Neural progenitor cell (in vitro differentiated cells): ENCODE measurements around the gene MAPK8.

Source experiments
- EZH2 ChIP-seq: fragments of 200-600 bp; sonication (generic); IDR thresholded peaks from 2 replicates; pipeline ENCODE4 v1.6.1; 2017; ENCODE audit warnings: antibody characterized with exemption, mild to moderate bottlenecking, moderate library complexity
- EZH2phosphoT487 ChIP-seq: fragments of 200-600 bp; sonication (generic); IDR thresholded peaks from 2 replicates; pipeline ENCODE4 v1.6.1; 2017; ENCODE audit warnings: antibody characterized with exemption
- TF ChIP-seq, protein P1 (sequence below): fragments of 200-600 bp; sonication (generic); IDR thresholded peaks from 2 replicates; pipeline ENCODE4 v1.5.1; 2017; ENCODE audit warnings: antibody characterized with exemption, mild to moderate bottlenecking

DNA sequence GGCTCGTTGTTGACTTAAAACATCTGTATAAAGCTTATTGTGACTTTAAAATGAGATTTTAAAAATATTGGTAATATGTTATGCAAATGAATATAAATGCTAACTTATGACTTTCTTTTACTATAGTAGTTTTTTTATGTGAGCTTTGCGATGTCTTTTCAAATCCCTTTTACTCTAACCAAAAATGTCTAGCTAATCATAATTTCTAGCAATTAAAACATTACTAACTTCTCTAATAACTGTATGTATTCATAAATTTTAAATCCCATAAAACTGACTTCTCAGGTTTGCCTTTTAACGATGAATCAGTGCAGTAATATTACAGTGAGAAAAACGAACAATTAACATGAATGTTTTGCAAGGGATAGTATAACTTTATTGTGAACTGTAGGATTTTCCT is 113.2 kb downstream of the MAPK8 start:
- TF ChIP-seq, protein P1, sequence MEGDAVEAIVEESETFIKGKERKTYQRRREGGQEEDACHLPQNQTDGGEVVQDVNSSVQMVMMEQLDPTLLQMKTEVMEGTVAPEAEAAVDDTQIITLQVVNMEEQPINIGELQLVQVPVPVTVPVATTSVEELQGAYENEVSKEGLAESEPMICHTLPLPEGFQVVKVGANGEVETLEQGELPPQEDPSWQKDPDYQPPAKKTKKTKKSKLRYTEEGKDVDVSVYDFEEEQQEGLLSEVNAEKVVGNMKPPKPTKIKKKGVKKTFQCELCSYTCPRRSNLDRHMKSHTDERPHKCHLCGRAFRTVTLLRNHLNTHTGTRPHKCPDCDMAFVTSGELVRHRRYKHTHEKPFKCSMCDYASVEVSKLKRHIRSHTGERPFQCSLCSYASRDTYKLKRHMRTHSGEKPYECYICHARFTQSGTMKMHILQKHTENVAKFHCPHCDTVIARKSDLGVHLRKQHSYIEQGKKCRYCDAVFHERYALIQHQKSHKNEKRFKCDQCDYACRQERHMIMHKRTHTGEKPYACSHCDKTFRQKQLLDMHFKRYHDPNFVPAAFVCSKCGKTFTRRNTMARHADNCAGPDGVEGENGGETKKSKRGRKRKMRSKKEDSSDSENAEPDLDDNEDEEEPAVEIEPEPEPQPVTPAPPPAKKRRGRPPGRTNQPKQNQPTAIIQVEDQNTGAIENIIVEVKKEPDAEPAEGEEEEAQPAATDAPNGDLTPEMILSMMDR, result no peak
- no peak for TF ChIP-seq EZH2
- TF ChIP-seq EZH2phosphoT487, result no peak
